ENCODE measurements around the gene ARL14EP. TPM values are rescaled to one million over a fixed set of nuclear protein-coding genes. Genes with fewer than 3 reads are reported as not detected.

ARL14EP gene
- total RNA-seq, 1 experiment from 2014 or later, result 15.3 TPM

GRCh38 chr11:30328681-30329080 is 5.8 kb downstream of the ARL14EP start (continued):
- TF ChIP-seq AFF4 (CRISPR knock-in tag; IDR thresholded peaks at IDR 0.05; ENCODE audit: borderline replicate concordance) (no peak), ETV6 (CRISPR knock-in tag; IDR thresholded peaks at IDR 0.05) (no peak), ZBTB43 (CRISPR knock-in tag; IDR thresholded peaks at IDR 0.05) (no peak)
- TF ChIP-seq, protein P1, sequence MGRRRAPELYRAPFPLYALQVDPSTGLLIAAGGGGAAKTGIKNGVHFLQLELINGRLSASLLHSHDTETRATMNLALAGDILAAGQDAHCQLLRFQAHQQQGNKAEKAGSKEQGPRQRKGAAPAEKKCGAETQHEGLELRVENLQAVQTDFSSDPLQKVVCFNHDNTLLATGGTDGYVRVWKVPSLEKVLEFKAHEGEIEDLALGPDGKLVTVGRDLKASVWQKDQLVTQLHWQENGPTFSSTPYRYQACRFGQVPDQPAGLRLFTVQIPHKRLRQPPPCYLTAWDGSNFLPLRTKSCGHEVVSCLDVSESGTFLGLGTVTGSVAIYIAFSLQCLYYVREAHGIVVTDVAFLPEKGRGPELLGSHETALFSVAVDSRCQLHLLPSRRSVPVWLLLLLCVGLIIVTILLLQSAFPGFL (CRISPR knock-in tag; IDR thresholded peaks at IDR 0.05; ENCODE audit: borderline replicate concordance), result no peak
- TF ChIP-seq, protein P2, sequence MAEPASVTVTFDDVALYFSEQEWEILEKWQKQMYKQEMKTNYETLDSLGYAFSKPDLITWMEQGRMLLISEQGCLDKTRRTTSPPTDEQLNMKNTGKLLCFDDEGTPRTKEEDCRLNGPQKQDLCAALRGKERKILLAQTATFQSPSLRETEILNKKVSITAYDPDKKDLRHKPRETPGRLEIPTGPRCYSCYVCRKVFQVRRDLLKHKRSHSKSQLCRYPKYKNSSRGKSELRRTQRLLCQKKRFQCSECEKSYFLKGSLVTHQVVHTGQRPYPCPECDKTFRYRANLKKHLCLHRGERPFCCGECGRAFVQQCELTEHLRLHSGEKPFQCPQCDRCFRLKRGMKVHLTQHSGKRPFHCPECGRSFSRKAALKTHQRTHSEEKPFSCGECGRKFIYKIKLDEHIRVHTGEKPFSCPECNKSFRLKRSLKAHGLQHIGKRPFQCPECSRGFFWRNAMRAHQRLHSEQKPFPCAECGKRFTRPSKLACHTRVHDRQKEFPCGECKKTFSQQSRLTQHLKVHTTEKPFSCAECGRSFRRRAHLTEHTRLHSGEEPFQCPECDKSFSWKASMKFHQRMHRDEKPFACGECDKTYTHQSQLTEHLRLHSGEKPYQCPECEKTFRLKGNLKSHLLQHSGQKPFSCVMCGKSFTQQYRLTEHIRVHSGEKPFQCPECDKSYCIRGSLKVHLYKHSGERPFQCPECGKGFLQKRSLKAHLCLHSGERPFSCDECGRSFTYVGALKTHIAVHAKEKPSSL (CRISPR knock-in tag; conservative IDR thresholded peaks at IDR 0.05), result no peak

DNA sequence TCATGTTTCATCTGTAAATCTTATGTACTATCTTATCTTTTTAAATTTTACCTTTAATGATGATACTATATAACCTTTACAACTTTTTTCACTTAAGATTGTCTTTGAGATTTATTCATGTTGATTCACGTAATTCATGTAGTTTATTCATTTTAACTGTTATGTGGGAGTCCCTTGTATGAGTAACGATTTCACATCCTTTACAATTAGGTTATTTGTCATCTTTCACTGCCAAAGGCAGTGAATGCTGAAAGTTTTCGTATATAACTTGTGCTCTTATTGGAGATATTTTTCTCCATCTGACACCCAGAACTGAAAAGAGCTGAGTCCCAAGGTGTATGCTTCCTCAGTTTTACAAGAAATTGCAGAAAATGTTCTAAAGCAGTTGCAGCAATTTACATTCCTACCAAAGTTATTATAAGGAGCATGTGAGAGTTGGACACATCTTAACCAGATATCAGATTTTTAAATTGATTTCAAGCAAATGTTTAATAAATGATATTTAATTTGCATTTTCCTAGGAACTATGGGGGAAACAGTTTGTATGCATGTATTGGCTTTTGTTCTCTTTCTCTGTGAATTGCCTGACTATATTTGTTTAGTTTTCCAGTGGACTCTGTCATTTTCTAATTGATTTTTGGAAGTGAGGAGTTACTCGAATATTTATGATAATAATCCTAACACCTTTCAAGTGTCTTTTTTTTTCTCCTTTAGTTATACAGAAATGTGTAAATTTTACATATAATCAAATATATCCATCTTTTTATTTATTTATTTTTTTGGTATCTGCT is 6.4 kb downstream of the ARL14EP start:
- no peak overlapping the region for H3K27ac Mint-ChIP-seq

More for the DNA sequence above, 6.4 kb downstream of the ARL14EP start:
- Mint-ChIP-seq H3K27me3 (ENCODE audit: low read depth) (no peaks in the 10 kb centered on the region), H3K4me1 (peaks cover 12% of the 10 kb centered on the region), H3K9me3 (no peaks in the 10 kb centered on the region), H3K36me3 (peaks cover 16% of the 10 kb centered on the region), H3K4me3 (no peak overlapping the region)
- ATAC-seq (no peak), DNase-seq (ENCODE audit: low spot score) (no peak)
- TF ChIP-seq SMAD3 (CRISPR knock-in tag; IDR thresholded peaks at IDR 0.05; ENCODE audit: borderline replicate concordance), result no peak
- no peak for TF ChIP-seq CTCF (IDR thresholded peaks at IDR 0.05)
- TF ChIP-seq ZBTB43 (CRISPR knock-in tag; IDR thresholded peaks at IDR 0.05), result no peak
- TF ChIP-seq RELA (CRISPR knock-in tag; IDR thresholded peaks at IDR 0.05; ENCODE audit: borderline replicate concordance), result no peak
- no peak for TF ChIP-seq TEAD4 (CRISPR knock-in tag; IDR thresholded peaks at IDR 0.05)
- no peak for TF ChIP-seq ZMAT4 (CRISPR knock-in tag; IDR thresholded peaks at IDR 0.05)
- TF ChIP-seq, protein P3, sequence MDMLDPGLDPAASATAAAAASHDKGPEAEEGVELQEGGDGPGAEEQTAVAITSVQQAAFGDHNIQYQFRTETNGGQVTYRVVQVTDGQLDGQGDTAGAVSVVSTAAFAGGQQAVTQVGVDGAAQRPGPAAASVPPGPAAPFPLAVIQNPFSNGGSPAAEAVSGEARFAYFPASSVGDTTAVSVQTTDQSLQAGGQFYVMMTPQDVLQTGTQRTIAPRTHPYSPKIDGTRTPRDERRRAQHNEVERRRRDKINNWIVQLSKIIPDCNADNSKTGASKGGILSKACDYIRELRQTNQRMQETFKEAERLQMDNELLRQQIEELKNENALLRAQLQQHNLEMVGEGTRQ (CRISPR knock-in tag; IDR thresholded peaks at IDR 0.05), result no peak
- TF ChIP-seq JUN (CRISPR knock-in tag; IDR thresholded peaks at IDR 0.05), result no peak
- POLR2A ChIA-PET, result no interaction called here
- CTCF ChIA-PET, result no interaction called here

Data from WTC11 (cell line).